Nucleus accumbens (tissue), 56 donors: Measurements from ENCODE around the gene RNU11.
"Not testable (repeated sequence)": the region's sequence is repeated elsewhere in the genome, so short reads cannot be mapped to it uniquely, and the experiment has no call there.

Experiments used
- DNase-seq, 56 donors: peaks; one replicate each; lab custom pipeline; 2025; lab: John Stamatoyannopoulos, UW

RNU11 gene

DNA sequence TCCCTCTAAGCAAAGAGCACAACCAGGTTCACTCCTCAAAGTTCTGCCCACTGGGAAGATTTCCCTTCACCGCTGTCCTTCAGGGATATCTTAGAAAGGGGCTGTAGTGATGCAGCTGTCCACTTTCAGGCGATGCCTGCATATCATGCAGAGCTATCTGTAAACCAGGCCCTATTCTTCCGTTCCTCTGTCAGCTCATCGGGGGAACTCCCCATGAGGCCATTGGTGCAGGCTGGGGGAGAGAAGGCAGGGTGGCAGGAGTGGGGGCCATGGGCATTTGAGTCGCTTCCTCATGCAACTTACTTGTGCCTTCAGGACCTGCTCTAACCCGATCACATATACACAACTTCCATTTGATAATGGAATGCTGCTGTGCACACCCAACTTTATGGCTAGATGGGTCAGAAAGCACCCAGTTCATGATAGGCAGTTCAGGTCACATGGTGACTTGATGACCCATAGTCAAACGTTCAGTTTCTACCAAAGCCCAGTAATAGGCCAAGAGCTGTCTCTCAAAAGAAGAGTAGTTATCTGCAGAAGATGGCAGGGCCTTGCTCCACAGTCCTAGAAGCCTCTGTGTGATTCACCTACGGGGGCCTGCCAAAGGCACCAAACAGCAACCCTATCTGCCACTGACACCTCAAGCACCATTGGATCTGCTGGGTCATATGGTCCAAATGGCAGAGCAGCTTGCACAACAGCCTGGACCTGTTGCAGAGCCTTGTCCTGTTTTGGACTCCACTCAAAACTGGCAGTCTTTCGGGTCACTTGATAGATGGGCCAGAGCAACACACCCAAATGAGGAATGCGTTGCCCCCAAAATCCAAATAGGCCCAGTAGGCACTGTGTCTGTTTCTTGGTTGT is 7.3 kb downstream of the RNU11 start:
- not testable (repeated sequence) for DNase-seq

DNA sequence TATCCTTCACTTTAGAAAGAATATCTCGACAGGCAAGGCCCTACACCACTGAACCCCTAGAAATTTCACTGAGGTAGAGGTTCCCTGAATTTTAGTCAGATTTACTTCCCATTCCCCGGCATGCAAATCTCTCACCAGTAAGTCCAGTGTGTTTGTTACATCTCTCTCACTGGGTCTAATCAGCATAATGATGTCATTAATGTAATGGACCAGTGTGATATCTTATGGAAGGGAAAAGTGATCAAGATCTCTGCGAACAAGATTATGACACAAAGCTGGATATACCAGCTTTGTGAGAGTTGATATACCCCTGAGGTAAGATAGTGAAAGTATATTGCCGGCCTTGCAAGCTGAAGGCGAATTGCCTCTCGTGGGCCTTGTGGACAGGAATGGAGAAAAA is 7.9 kb downstream of the RNU11 start:
- DNase-seq = no peak

DNA sequence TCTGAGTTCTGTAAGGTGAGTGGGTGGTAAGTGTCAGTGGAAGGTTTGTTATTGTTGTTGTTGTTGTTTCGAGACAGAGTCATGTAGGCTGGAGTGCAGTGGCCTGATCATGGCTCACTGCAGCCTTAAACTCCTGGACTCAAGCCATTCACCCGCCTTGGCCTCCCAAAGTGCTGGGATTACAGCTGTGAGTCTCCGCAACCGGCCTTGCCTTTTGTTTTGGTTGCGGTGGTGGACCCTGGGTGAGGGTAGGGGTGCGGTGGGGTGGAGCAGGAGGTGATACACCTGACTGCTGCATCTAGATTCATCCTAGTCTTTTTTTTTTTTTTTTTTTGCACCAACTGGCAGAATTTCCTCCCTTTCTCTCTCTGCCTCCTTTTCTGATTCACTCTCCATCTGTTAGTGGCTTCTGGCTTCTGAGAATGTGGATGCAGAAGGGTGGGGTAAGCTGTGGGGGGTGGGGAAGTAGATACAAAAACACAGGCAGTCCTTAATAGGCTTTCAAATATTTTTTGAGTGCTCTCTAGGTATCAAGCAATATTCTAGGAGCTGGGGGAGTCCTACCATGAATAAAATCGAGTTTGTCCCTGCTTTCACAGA is 15.6 kb downstream of the RNU11 start:
- no peak for DNase-seq

DNA sequence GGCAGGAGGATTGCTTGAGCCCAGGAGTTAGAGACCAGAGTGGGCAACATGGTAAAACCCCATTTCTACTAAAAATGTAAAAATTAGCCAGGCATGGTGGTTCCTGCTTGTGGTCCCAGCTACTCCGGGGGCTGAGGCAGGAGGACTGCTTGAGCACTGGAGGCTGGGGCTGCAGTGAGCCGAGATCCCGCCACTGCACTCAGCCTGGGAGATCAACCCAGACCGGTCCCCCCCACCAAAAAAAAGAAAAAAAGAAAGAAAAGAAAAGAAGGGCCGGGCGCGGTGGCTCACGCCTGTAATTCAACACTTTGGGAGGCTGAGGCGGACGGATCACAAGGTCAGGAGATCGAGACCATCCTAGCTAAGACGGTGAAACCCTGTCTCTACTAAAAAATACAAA is 18.4 kb downstream of the RNU11 start:
- no peak for DNase-seq

DNA sequence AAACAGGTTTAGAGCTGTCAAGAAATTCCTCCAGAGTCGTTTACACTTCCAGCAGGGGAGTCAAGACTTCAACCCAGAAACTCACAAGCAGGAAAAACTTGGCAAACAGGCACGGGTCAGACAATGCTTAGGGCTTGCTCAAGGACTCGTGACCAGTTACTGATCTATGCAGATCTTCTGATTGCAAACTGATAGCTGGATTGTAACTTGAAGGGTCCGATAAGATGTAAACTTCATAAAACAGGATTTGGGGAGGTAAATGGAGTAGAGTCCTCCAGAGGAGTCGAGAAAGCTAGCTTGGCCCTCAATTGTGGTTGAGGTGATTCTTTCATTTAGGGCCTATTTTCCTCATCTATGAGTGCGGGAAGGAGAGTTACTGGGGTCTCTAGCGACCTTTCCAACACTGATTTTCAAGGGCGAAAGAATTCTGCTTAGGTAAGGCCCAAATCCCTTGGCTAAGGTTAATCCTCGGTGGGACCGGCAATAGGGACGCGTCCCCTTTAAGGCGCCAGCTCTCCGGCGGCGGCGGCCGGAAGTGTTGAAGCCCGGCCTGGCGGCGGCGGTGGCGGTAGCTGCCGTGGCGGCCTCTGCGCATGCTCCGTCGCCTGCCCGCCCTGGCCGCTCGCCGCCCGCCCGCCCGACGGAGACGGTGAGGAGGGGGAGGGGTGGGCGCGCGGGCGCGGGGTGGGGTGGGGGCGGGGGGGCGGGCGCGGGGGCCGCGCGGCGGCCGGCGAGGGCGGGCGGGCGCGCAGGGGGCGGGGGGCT is 20.0 kb downstream of the RNU11 start, which contains the start of gene GMEB1:
Gene GMEB1 (plus strand): TSS at position 594 of the 765 bp plus-strand sequence. CDS start 14,829 bp downstream, outside the sequence.
- DNase-seq = peak in 54 of 56 donors; percentile 29 to 87 (median 72)

DNA sequence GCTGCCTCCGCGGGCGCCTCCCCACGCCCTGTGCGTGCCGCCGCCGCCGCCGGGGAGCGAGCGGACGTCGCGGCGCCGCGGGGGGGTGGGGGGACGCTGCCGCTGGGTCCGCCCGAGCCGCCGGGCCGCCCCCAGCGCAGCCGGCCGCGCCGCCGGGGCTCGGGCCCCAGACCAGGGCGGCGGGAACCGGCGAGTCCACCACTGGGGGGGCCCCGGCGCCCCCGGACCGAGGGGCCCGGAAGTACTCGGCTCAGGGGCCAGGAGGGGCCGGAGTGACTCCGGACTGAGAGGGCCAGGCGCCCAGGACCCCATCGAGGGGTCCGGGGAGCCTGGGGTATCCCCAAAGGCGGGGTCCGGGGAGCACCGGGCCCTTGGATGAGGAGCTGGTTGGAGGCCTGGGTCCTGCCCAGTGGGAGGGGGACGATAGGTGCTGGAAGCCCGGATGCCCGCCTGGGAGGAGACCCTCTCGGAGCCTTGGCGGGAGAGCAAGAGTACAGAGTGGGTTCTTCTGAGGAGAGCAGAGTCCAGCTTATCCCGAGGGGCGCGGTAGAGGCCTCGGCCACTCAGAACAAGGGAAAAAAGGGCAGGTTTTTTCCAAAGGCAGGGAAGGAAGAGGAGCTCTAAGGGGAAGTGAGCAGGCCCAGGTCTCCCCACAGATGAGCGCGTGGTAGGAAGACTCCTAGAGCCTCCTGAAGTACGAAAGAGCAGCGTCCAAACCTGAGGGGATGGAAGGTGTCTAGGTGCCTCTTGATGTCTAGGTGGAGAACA is 20.7 kb downstream of the RNU11 start:
- peak in 49 of 56 donors; percentile 2 to 71 (median 37) for DNase-seq

DNA sequence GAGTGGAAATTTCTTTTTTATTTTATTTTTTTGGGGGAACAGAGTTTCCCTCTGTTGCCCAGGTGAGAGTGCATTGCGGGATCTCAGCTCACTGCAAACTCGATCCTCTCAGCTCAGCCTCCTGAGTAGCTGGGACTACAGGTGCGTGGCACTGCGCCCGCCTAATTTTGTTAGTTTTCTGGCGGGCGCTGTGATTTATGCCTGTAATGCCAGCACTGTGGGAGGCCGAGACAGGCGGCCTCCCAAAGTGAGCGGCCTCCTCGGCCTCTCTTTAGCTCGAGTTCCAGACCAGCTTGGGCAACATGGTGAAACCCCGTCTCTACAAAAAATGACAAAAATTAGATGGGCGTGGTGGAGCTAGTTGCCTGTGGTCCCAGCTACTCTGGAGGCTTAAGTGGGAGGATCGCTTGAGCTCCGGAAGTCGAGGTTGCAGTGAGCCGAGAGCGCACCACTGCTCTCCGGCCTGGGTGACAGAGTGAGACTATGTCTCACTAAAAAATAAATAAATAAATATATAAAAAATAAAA is 22.9 kb downstream of the RNU11 start:
- DNase-seq = no peak

DNA sequence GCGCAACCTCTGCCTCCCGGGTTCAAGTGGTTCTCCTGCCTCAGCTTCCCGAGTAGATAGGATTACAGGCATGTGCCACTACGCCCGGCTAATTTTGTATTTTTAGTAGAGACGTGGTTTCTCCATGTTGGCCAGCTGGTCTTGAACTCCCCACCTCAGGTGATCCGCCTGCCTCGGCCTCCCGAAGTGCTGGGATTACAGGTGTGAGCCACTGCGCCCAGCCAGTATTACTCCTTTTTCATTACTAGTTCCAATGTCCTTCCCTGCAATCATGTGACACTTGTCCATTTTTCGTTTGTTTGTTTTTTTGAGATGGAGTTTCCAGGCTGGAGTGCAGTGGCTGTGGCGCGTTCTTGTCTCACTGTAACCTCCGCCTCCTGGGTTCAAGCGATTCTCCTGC is 24.6 kb downstream of the RNU11 start:
- not testable (repeated sequence) for DNase-seq

DNA sequence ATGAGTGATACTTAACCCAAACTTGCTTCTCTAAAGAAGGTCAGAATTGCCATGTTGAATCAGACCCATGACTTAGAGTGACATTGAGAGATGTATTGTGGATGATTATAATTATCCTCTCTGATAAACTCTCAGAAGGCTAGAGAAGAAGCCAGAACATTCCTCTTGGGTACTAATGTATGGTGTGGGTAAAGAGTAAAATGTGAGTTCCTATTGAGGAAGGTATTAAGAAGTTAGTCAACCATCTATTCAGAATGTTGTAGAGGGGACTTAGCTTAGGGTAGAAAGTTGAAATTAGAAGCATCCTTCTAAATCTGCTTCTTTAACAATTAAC is 27.5 kb downstream of the RNU11 start:
- DNase-seq = no peak

DNA sequence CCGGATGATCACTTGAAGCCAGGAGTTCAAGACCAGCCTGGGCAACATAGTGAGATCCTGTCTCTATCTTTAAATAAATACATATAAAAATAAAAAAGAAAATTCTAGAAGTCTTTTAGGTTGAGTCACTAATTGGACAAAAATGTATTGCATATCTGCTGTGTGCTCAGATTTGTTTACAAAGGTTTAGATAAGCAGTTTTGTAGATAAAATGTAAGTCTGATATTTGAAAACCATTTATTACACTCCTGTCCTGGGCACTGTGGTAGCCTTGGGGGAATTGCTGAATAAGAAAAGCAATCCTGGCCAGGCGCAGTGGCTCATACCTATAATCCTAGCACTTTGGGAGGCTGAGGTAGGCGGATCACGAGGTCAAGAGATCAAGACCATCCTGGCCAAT is 31.8 kb downstream of the RNU11 start:
- no peak for DNase-seq

DNA sequence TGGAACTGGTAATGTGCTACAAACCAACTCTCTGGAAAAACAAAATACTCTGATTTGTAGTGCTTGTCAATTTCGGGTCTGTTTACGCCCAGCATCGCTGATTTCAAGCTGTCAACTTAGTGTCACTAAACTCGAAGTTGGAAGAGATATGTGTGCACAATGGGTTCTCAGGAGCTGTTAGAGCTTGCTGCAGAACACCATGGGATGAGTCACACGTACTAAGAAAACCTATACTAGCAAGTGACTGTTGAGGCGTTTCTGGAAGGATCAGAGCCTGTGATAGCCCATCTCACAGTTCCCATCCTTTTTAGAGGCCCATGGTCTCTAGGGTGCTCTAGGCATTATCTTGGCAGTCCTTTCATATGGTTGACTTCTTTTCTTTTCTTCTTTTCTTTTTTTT is 34.4 kb downstream of the RNU11 start:
- peak in 1 of 56 donors; percentile 4 for DNase-seq

DNA sequence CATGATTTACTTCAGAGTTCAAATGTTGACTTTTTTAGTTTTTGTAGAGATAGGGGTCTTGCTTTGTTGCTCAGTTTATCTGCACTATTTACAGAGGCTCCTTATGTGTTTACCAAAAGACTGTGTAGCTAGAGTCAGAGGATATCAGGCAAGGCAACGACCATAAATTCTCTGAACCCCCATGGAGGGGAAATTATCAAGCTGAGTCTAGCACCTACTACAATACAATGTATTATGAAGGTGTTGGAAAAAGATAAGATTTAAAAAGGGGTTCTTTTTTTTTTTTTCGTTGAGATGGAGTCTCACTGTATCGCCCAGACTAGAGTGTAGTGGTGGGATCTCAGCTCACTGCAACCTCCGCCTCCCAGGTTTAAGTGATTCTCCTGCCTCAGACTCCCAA is 36.5 kb downstream of the RNU11 start:
- no peak for DNase-seq

DNA sequence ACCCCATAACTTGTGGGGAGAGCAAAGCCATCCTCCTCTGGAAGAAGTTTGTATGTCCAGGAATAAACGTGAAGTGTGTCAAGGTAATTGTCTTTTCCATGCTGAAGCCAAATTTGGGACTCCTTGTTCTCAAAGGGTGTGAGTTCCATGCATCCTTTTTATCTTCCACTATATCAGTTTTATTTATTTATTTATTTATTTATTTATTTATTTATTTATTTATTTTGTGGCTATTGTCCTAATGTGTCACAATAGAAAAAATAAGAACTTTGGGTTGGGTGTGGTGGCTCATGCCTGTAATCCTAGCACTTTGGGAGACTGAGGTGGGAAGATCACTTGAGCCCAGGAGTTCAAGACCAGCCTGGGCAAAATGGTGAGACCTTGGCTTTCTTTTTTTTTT is 43.2 kb downstream of the RNU11 start:
- DNase-seq = not testable (repeated sequence)
